HG02642 (cell line): ENCODE measurements around the gene PTPN5.
A peak's percentile ranks its signal among the peaks of the same experiment; 100 is the strongest.

ENCODE experiments used
- ATAC-seq: cut with Tn5 transposase; IDR thresholded peaks from one replicate; pipeline ENCODE4 v1.9.1; 2021; ENCODE audit warnings: mild to moderate bottlenecking; ENCODE audit not compliant: unreplicated experiment, poor library complexity

PTPN5 gene

DNA sequence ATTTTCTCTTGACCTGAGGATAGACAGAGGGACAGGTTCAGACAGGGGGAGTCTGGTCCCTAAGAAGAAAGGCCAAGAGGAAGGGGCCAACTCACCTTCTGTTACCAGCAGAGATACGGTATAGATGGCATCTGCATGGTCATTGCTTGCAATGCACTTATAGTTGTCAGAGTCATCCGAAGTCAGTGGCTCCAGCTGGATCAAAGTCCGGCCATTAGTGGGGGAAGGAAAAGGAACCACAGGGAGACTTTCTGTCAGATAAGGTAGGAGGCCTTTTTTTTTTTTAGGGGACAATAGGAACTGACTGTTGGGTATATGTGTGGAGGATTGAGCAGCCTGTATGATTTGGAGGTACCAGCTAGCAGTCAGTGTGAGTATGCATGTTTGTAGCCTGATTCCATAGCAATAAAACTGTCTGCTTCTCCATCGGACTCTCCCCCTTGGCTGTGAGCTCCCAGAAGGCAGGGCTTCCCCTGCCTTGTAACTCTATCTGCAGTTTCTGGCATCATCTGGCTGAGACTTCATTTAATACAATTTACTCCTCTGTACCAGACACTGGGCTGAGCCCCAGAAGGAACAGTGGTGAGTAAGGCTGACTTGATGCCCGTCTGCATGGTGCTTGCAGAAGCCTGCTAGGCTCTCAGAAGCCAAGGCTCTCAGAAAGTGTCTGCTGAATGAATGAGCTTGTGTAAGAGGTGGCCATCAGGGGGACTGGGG, 71.3 kb downstream of the PTPN5 start:
- no peak for ATAC-seq

- ATAC-seq: no peak
Measured at GRCh38 chr11:18715476-18715875, 76.1 kb downstream of the PTPN5 start.

- ATAC-seq: no peak
Measured at GRCh38 chr11:18714443-18714780, 77.2 kb downstream of the PTPN5 start.

- ATAC-seq: no peak
Measured at GRCh38 chr11:18713646-18714442, 77.8 kb downstream of the PTPN5 start.

DNA sequence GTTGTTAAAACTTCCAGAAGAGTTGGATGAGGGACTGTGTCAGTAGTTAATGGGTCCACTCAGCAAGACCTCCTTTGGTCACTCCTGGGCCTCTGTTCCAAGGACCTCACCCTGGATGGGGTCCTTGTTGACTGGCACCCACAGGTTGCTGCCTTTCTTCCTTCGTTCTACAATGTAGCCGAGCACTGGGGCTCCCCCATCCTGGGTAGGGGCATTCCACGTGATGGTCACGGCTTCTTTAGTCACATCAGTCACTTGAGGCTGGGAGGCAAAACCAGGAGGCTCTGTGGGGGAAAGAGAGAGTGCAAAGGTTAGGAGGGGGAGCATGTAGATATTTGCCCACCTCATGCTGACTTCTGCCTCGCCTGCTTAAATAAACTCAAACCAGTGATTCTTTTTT, 81.1 kb downstream of the PTPN5 start:
- no peak for ATAC-seq

GRCh38 chr11:18709414-18709813, 82.2 kb downstream of the PTPN5 start:
- no peak for ATAC-seq

DNA sequence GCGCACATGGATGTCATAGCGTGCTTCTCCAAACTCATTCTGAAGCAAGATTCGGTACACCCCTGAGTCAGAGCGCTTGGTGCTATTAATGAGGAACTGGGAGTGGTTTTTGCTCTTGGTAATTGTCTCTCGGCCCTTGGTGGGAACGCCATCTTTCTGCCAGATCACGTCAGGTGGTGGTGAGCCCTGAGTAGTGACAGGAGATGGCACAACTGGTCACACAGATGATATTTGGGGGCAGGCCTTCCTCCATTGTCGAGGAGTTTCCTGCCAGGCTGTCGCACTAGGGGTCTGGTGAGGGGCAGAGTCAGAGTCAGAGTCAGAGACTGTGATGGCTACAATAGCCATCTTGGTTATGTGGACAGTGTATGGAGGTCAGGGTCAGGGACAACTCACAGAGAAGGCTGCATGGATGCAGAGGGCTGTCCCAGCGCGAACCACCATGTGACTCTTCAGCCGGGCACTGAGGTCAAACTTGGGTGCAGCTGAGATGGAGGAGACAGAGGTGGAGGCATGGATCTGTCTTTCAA, 83.7 kb downstream of the PTPN5 start:
- ATAC-seq: no peak

GRCh38 chr11:18706330-18707243, 85.0 kb downstream of the PTPN5 start:
- peak; percentile 54 for ATAC-seq

DNA sequence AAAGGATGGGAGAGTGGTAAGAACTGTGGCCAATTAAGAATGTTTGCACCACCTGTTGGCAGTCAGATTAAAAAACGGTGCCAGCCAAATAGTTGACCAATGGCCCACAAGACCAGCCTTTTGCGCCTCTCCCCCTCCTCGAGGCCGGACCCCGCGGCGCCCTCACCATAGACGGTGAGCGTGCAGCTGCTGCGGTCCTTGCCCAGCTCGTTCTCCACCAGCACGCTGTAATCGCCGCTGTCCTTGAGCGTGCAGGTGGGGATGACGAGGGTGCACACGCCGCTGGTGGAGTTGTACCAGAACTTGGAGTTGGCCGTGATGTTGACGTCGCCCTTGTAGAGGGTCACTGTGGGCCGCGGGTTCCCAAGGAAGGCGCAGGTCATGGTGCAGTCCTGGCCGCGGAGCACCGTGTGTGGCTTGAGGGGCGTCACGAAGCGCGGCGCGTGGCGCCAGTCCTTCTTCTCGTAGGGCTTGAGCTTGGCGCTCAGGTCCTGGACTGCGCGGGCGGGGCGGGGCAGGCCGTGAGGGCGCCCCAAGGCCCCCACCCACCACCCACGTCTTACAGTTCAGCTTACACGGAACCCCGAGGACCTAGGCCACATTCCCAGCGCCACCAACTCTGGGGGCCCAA, 85.8 kb downstream of the PTPN5 start:
- no peak for ATAC-seq

DNA sequence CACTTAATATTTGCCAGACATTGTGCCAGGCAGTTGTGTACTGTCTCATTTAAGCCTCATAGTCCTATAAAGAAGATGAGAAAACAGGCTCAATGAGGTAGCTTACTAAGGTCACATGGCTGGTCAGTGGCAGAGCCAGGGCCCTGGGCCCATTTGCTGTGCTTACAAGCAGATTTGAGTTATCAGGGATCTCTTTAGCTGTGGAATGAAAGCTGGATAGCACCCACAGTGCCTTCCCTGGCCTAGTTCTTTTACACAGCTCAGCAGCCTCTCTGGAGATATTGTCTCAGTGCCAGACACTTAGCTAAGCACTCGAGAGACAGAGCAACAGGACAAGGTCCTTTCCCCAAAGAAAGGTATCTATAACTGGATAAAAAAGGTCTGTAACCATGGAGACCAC, 86.9 kb downstream of the PTPN5 start:
- no peak for ATAC-seq

DNA sequence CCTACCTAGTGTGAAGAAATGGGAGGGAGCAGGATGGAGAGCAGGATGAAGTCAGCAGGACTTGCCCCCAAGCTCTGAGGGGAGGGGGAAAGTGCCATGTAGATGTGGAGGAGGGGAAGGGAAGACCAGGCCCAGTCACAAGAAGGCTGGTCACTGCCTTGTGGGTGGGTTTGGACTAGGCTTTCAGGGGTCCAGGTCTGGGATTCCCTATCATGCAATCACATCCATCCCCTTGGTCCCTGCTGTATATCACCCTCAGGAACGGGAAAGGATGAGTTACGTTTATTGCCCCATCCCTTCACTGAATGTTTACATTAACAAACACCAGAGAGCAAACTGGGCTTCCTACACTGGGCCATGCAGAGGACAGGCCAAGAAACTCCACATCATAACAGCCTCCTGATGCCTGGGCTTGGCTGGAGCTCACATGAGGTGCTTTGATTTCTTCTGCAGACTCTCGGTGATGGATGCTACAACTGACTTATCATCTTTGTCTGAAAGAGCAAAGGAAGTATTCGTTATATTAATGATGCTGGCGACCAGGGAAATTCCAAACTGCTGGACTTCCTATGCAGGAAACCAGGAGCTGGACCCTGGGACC, 87.5 kb downstream of the PTPN5 start:
- no peak for ATAC-seq

DNA sequence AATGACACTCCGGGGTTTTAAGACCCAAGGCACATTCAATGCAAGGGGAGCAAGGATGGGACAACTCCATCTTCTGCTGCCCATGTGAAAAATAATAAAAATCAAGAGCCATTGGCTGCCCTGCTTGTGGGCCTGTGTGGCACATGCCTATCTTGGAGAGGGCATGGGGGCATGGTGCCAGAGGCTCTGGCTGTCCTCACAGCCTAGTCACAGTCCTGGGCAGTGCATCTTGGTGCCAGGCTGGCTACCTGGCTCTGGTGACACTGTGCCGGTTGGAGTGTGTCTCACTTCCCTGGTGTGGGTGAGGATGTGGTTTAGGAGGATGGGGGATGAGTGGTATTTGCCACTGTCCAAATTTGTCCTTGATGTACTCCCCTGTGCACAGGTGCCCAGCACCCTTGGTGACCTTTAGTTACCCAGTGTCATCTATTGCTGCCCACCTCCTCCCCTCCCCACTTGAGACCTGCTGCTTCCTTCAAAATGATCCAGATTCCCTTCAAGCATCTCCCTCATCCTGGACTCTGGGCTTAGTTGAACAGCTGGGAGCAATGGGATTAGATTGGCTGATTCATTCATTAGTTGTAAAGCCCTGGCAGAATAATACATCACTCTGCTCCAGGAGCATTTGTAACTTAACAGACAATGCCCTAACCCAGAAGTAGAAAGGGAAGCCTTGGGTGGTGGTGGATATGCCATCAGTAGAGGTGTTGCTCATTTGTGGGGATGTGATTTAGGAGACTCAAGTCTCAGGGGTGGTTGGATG, 88.4 kb downstream of the PTPN5 start:
- no peak for ATAC-seq

- no peak for ATAC-seq
Measured at GRCh38 chr11:18701614-18702216, 89.9 kb downstream of the PTPN5 start.

DNA sequence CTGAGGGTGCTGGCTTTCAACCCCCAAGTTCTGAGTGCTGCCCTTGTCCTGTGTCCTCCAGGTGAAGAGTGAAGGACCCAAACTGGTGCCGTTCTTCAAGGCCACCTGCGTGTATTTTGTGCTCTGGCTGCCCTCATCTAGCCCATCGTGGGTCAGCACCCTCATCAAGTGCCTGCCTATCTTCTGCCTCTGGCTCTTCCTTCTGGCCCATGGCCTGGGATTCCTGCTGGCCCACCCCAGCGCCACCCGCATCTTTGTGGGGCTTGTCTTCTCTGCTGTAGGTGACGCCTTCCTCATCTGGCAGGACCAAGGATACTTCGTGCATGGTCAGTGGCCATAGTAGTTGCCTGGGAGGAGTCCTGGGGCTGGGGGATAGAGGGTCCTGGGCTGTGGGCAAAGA, 90.7 kb downstream of the PTPN5 start:
- ATAC-seq: no peak

DNA sequence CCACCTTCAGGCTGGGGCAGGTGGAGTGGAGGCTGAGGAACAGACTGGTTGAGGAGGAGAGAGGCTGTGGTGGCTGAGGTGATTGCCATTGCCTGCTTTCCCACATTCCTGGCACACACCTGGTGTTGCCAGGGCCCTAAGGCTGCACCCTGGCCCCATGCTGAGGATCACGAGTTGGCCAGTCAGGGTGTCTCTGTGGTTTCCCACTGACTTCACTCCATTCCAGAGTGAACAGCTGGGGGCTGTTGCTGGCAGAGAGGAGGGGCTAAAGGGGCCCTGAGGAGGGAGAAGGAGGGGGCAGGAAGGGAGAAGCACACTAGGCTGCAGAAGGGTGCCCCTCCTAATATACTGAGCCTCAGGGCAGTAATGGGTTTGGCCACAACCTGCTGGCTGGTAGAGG, 91.2 kb downstream of the PTPN5 start:
- no peak for ATAC-seq

DNA sequence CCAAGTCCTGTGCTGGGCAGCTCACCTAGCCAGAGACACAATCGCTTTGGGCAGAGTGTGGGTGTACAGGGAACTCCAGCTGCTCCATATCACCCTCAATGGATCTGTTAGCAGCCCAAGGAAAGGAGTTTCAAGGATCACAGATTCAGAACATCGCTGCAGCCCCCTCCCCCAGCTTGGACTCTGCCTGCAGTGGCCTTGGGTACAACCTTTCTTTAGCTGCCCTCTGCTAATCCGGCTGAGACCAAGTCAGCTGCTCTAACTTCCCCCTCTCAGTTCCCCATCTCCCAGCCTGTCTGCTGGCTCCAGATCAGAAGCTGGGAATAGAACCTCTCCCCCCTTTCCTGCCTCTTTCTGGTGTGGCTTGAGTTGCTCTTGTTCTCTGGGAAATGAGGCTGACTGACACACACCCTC, 91.7 kb downstream of the PTPN5 start:
- ATAC-seq: no peak

GRCh38 chr11:18699269-18699596, 92.4 kb downstream of the PTPN5 start:
- no peak for ATAC-seq

DNA sequence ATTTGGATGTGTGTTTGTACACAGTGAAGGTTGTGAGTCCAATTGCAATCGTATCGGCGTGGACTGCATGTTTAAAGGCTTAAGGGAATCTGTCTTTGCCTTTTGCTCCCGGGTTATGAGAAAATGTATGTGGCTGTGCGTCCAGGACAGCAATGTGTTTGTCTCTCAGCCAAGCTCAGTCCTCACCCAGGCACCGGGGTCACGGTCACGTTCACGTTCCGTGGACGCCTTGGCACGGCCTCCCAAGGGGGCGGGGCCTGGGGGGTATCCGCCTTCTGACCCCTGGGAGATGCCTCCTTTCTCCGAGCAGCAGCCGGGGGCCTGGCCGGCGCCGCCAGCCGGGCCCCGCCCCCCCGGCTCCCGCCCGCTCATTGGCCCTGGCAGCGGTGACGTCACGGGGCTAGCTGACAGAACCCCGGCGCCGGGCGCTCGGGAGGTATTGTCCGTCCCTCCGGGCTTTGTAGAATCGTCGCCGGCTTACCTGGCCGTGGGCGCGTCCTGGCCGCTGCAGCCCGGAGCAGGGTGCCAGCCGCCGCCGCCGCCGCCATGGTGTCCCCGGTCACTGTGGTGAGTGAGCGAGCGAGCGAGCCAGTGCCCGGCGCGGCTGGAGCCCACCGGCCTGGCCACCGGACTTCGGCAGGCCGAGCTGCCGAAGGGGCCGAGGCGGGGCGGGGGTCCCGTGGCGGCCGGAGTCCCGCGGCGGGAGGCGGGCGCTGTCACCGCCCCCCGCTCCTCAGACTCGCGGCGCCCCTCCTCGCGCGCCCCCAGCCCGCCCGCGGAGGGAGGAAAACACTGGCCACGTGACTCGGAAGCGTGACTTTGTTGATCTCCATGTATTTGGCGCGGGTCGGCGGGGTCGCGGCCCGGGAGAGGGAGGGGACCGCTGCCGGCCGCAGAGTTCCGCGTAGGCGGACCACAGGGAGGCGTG, 93.0 kb downstream of the PTPN5 start, which contains the start of gene TMEM86A:
Gene TMEM86A (plus strand): TSS at position 439 of the 928 bp plus-strand sequence. CDS start 108 bp downstream, at position 547.
- peak; percentile 96 for ATAC-seq
